Stimulated activated CD4-positive, alpha-beta T cell treated with anti-CD3 and anti-CD28 coated beads, Interleukin-15, amount 100 ng/mL, for 1 hour (primary cell): ENCODE data around the gene FMOD.

Experiments used
- DNase-seq, 2 donors: peaks; one replicate each; pipeline ENCODE4 v3.0.0-alpha.2; 2020; ENCODE audit warnings: low read depth in 1 of 2, low spot score in 1 of 2

The FMOD gene

DNA sequence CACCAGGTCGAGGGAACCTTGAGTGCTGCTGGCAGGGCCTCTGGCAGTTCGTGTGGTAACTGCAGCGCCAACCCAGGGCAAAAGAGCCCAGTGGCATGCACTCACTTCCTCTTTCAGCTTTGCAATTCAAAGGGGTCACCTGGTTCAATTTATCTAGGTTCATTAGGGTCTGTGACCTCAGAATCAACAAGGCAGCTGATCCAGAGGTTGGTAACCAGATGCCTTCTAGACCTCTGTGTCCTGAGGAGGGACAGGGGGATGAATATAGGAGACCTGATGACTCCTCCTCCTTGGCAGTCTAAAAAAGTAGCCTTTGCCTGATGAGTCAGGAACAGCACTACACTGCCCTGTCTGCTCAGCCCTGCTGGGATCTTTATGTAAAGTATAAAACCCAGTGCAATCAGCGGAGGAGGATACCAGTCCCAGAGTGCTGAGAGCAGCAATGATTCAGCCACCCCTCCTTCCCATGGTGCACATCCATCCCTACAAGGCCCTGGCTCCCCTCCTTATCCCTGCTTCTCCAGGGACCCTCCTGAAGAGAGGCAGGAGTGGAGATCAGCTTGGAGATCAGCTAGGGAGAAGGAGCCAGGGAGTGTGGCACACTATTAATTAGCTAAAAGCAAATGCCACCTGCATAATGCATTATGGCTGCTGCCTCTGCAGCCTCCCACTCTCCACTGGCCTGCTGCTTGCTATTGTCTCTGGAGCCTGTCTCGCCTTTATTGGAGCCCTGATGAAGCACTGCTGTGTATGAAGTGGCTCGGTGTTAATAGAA is 11.2 kb upstream of the FMOD start:
- no peak for DNase-seq

DNA sequence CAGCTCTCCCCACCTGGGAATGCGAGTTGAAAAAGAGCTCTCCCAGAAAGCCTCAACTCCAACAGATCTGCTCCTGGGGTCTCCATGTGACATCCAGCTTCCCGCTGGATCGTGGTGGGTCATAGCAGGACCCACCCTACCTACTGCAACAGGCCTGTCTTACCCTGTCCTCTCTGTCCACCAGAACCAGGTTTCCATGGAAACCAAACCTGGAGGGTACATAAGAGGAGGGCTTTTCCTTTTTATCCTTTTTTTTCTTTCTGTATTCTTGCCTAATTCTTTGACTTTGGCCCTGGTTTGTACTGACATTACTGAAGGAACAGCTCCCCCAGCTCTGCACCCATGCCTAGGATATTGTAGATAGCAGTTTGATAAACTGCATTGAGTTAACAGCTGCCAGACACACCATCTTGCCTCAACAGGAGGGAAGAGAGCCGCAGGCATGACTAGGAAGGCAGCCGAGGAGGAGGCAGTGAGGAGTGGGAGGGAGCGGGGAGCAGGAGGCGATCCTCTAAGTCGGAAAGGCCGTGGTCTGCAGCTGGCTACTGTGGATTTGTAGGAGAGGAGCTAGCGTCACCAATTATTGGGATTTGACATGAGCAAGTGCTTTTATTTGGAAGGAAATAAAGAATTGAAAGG is 9.7 kb upstream of the FMOD start:
- no peak for DNase-seq

GRCh38 chr1:203359010-203359571 is 8.2 kb upstream of the FMOD start:
- DNase-seq, result no peak

- no peak for DNase-seq
These were observed 3.3 kb upstream of the FMOD start for GRCh38 chr1:203354246-203354645.

DNA sequence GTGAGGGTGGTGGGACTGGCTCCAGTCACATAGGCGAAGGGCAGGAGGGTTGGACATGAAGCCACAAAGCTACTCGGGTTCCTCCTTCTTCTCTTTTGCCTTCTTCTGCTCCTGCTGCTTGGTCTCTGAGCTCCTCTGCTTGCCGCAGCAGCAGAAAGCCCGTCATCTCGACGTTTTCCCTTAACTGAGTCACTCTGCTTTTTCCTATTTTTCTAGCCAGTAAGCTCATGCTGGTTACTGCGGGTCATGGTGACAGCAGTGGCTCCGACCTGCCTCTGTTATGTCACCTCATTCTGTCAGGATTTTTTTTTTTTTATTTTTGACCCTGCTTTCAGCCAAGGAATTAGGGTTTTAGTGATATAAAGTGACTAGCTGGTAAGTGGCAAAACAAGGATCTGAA is 2.6 kb upstream of the FMOD start:
- no peak for DNase-seq

DNA sequence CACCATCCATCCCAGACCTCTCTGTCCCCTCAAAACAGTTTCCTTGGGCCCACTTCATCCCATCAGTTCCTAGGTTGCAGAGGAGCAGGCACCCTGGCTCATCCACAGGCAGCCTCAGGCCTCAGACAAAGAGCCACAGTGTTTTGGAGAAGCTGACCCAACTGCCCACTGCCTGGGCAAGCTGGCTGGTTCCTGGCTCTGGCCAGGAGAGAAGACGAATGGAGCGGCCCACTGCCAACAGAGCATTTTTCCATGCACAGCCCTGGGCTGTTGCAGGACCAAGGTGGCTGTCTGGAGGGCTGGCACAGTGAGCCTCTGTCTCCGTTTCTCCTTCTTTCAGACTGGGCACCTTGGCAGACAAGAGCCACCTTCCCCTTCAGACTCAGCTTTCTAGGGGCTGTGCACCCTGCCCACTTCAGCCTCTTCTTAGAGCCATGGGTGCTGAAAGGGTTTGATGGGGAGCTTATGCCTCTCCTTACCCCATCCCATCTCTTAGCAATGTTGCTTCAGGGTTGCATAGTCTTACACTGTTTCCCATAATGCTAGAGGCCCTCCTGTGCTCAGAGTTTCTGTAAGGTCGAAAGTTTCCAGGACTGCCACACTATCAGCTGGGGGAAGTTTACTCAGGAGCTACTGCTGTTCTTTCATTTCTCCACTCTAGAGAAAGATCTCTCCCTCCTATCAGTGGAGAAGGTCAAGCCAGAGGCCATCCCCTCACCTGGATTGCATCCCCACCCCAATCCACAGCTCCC is 973 bp downstream of the FMOD start:
- no peak for DNase-seq

DNA sequence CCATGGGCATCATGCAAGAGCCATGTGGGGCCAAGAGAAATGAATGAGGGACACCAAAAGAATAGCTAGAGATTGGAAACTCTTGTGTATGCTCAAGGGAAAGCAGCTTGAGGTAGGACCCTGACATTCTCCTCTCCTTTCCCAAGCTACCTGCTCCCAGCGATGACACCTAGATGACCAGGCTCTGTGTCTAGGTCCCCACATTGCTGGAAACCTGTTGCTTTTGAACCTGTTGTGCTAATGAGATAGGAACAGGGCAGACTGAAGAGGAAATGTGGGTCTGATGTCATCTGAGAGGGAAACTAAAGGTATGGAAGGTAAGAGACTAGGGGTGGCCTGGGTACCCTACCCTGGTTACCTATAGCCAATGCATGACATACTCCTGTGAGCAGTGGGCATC is 1.8 kb downstream of the FMOD start:
- no peak for DNase-seq

DNA sequence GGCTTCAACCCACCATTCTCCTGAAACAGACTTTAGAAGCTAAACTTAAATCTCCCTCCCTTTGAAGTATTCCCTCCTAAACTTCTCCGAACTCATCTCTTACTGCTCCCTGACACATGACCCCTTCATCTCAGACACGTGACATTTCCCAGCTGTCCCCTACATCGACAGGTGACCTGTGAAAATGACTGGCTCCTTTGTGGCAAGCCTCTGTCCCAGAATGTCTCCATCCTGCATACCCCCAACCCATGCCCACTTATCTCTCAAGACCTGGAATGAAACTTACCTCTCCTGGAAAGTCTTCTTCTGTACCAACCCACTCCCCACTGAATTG is 4.2 kb downstream of the FMOD start:
- no peak for DNase-seq

- DNase-seq, result no peak
These were observed 4.7 kb downstream of the FMOD start for GRCh38 chr1:203346060-203346768.

GRCh38 chr1:203343956-203344754 is 6.8 kb downstream of the FMOD start:
- DNase-seq, result no peak

DNA sequence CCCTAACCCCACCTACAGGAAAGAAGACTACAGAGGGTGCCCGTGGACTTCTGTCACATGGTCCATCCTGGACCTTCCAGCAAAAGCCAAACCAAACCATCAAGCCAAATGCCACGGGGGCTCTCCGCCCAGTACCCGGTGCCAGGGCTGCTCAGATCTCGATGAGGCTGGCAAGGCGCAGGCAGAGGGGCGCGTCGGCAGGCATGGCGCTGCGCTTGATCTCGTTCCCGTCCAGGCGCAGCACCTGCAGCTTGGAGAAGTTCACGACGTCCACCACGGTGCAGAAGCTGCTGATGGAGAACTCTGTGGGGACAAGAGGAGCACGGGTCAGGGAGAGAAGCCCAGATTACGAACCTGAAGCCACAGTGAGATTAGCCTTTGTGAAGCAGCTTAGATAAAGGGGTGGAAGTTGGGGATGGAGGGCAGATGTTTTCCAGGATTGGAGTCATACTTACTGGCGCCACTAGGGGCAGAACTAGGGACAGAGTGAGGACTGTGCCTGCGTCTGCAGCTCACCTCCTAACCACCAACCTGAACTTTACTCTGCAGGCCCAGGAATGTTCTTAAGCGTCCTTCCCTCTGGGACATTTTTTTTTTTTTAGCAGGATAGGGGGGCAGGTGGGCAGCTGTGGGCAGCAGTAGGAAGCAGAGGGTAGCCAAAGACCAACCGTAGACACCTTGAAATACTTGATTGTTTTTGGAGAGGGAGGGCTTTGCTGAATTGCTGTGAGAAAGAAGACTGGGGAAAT is 8.6 kb downstream of the FMOD start:
- DNase-seq, result no peak

DNA sequence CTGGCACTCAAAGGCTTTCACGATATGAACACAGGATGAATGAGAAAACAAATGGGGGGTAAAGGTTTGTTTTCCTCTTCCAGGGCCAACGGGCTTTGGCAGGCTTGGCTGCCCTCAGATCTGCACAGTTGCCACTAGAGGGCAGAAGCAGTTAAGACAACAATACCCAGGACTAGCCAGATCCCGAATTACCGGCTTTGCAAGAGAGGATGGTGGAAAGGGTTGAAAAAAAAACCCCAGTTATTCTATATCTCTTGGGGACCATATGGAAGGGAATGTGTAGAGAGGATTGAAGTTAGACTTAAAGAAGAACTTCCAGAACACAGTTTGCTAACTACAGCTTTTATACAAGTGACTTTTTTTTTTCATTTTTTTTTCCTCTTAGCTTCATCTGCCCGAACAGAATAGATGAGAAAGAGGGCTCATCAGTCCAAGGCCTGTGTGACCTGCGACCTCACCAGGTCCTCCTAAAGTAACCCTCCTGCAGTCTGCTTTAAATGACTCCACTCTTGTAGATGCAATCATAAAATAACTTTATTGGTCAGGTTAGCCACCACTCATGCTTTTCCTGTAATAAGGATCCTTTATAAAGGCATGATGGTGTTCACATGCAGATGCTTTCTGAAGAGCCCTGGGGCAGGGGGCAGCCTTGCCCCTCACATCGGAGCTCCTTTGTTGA is 10.7 kb downstream of the FMOD start:
- DNase-seq, result peak in 1 of 2 donors; percentile 24

GRCh38 chr1:203338335-203339036 is 12.4 kb downstream of the FMOD start:
- DNase-seq, result peak in 1 of 2 donors; percentile 22

DNA sequence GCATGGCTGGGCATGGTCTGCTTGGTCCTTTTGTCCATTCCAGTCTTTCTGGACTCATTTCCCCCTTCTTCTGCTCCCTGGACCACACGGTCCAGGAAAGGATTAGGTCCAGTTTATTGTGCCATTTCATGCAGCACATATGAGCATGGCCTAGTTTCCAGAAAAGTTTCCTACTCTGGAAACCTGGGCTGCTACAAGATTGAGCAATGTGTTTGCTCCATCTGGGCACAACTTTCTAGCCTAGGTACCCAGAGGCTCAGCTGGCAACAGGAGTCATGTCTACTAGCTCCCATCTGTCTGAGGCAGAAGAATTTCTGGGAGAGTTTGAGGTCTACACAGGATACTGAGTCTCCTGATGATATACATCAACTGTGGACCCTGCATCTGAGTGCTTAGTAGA is 14.8 kb downstream of the FMOD start:
- DNase-seq, result no peak

- DNase-seq, result no peak
These were observed 15.4 kb downstream of the FMOD start for GRCh38 chr1:203335503-203335902.

DNA sequence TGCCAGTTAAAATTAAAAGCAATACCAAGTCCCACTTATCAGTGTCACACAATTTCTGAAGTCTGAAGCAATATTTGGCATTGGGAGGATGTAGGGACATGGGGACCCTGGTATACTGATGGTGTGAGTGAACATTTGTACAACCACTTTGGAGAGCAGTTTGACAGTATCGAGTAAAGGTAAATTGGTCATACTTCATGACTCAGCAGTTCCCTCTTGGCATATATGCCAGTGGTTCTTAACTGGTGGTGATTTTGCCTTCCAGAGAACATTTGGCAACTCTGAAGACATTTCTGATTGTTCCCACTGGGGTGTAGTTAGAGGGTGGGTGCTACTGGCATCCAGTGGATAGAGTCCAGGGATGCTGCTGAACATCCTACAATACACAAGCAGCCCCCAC is 19.7 kb downstream of the FMOD start:
- no peak for DNase-seq

- no peak for DNase-seq
These were observed 22.2 kb downstream of the FMOD start for GRCh38 chr1:203328714-203329122.

DNA sequence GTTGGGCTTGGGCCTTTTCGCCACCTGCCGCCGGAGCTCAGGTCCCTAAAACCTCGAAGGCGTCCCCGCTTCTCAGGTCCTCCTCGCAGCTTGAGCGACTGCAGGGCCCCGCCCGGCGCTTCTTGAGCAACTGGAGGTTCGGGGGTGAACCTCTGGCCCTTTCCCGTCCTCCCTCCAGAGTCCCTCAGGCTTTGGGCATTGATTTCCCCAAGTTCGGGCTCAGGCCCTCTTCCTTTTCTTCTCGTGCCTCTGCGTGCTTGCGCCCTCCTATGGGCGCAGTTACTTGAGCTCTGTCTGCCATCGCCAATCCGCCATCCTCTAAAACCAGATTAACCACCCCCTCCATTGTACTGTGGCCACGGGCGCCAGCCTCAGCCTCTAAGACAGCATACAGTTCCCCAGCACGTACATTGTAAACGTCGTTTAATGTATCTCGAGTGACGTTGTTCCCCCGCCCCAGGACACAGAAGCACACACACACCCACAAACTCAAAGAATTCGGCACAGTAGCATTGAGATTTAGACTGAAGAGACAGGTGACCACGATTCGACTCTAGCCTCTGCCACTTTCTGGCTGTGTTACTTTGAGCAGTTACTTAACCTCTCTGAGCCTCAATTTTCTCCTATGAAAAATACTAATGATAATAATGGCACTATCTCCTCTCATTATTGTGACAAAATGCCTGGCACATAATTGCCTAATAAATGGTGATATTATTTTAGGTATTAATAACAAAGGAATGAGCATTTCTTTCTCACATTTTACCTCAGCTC is 23.1 kb downstream of the FMOD start:
- DNase-seq, result peak; percentile 26 to 51
